Gastroesophageal sphincter (tissue), 4 donors: ENCODE measurements around the gene FAM219A. TPM values are rescaled to one million over a fixed set of nuclear protein-coding genes. Genes with fewer than 3 reads are reported as not detected.

Experiments
- ATAC-seq: fragments of 150-250 bp; one replicate; pipeline ENCODE4 v1.9.1; 2016; ENCODE audit warnings: mild to moderate bottlenecking, moderate library complexity
- H3K27ac ChIP-seq, 4 donors: fragments of 200-600 bp; sonication (generic) in 3 of 4; 1 replicate in 3 of 4; 2 replicates in 1 of 4; pipeline ENCODE4 v1.5.1; 2016 to 2019
- H3K27me3 ChIP-seq: fragments of 200-600 bp; sonication (generic); one replicate; pipeline ENCODE4 v1.5.1; 2019
- H3K36me3 ChIP-seq, 2 donors: fragments of 200-600 bp; sonication (generic); one replicate each; pipeline ENCODE4 v1.5.1; 2019; ENCODE audit warnings: control low read depth in 1 of 2
- H3K4me1 ChIP-seq, 3 donors: fragments of 200-600 bp; sonication (generic); 1 replicate in 2 of 3; 2 replicates in 1 of 3; pipeline ENCODE4 v1.5.1; 2016 to 2019; ENCODE audit warnings: control low read depth in 2 of 3
- H3K4me3 ChIP-seq, 2 donors: fragments of 200-600 bp; sonication (generic); one replicate each; pipeline ENCODE4 v1.5.1; 2019; ENCODE audit warnings: mild to moderate bottlenecking in 1 of 2, moderate library complexity in 1 of 2
- H3K9me3 ChIP-seq, 3 donors: fragments of 200-600 bp; sonication (generic); one replicate each; pipeline ENCODE4 v1.5.1; 2017 to 2019; ENCODE audit warnings: control low read depth in 2 of 3
- CTCF ChIP-seq, 4 experiments: fragments of 200-600 bp in 2 of 4; fragments of 450-650 bp in 2 of 4; sonication (generic) in 1 of 4; IDR thresholded peaks; one replicate each; pipeline ENCODE4 v1.5.1; 2017 to 2019; ENCODE audit warnings: antibody characterized with exemption in 4 of 4, mild to moderate bottlenecking in 2 of 4, moderate library complexity in 2 of 4
- EP300 ChIP-seq: sonication (generic); formaldehyde crosslinking; IDR thresholded peaks from one replicate; pipeline ENCODE4 v1.6.1; 2017; ENCODE audit warnings: antibody characterized with exemption, mild to moderate bottlenecking
- POLR2A ChIP-seq, 2 donors: fragments of 450-650 bp; IDR thresholded peaks; one replicate each; pipeline ENCODE4 v1.6.1; 2017; ENCODE audit warnings: antibody characterized with exemption in 2 of 2, mild to moderate bottlenecking in 2 of 2, moderate library complexity in 1 of 2
- POLR2AphosphoS5 ChIP-seq: sonication (generic); formaldehyde crosslinking; IDR thresholded peaks from one replicate; pipeline ENCODE4 v1.6.1; 2017; ENCODE audit warnings: antibody characterized with exemption
- WGBS, 2 donors: methylation state at CpG; one replicate each; pipeline ENCODE4 v1.1.5; 2018; ENCODE audit warnings: low coverage in 1 of 2; 5-methylcytosine and 5-hydroxymethylcytosine counted together
- total RNA-seq, 4 donors: library from RNA; depleted of rRNA; stranded (reverse); fragments of >200 nt; gene quantifications; one replicate each; pipeline ENCODE4 v1.1.0, GENCODE V29; 2016

The FAM219A gene
- total RNA-seq, 4 donors from 2014 or later, result 11.2 to 18.4 (median 13.4) TPM

GRCh38 chr9:34400686-34401602, 57.4 kb downstream of the FAM219A start:
- peaks cover 0 to 91% of the 10 kb centered on the region in 2 donors for H3K36me3 ChIP-seq
- TF ChIP-seq EP300 (no peak), POLR2AphosphoS5 (no peak), CTCF (IDR thresholded peaks at IDR 0.05) (no peak), POLR2A (IDR thresholded peaks at IDR 0.05) (no peak)
- 83 to 88% methylated on average over 3 to 9 of the region's 40 CpGs for WGBS, 2 donors

GRCh38 chr9:34400275-34400674, 58.1 kb downstream of the FAM219A start:
- no peak overlapping the region for H3K27ac ChIP-seq

More at GRCh38 chr9:34400686-34401602, 57.4 kb downstream of the FAM219A start:
- Histone ChIP-seq H3K4me3 (no peak overlapping the region), H3K4me1 (peaks cover 0 to 5% (median 0%) of the 10 kb centered on the region in 3 donors), H3K27ac (no peak overlapping the region), H3K9me3 (no peaks in the 10 kb centered on the region), H3K27me3 (no peaks in the 10 kb centered on the region)
- ATAC-seq, result no peak

GRCh38 chr9:34399729-34400128, 58.6 kb downstream of the FAM219A start:
- peaks cover 0 to 5% (median 0%) of the 10 kb centered on the region in 3 donors for H3K4me1 ChIP-seq
- peaks cover 0 to 79% of the 10 kb centered on the region in 2 donors for H3K36me3 ChIP-seq
- no peak overlapping the region for H3K27ac ChIP-seq
- WGBS, 2 donors, result 80 to 86% methylated on average over 1 to 2 of the region's 4 CpGs
- H3K4me3 ChIP-seq, result no peak overlapping the region
- ATAC-seq, result no peak
- H3K9me3 ChIP-seq, result no peaks in the 10 kb centered on the region
- no peaks in the 10 kb centered on the region for H3K27me3 ChIP-seq
- TF ChIP-seq POLR2AphosphoS5, result no peak

More at GRCh38 chr9:34400275-34400674, 58.1 kb downstream of the FAM219A start:
- H3K4me3 ChIP-seq, result no peak overlapping the region
- WGBS, 2 donors, result 55 to 70% methylated on average over 4 to 6 of the region's 12 CpGs
- TF ChIP-seq POLR2AphosphoS5, result no peak
- no peak for TF ChIP-seq POLR2A (IDR thresholded peaks at IDR 0.05)
- H3K9me3 ChIP-seq, result no peaks in the 10 kb centered on the region
- H3K4me1 ChIP-seq, result peaks cover 0 to 5% (median 0%) of the 10 kb centered on the region in 3 donors
- no peaks in the 10 kb centered on the region for H3K27me3 ChIP-seq
- no peak for ATAC-seq
- H3K36me3 ChIP-seq, result peaks cover 0 to 85% of the 10 kb centered on the region in 2 donors

GRCh38 chr9:34398875-34399274, 59.5 kb downstream of the FAM219A start:
- peaks cover 0 to 71% of the 10 kb centered on the region in 2 donors for H3K36me3 ChIP-seq

GRCh38 chr9:34396276-34397214, 61.8 kb downstream of the FAM219A start:
- Histone ChIP-seq H3K27me3 (no peaks in the 10 kb centered on the region), H3K4me3 (no peak overlapping the region), H3K4me1 (no peaks in the 10 kb centered on the region), H3K9me3 (no peaks in the 10 kb centered on the region), H3K36me3 (peaks cover 0 to 49% of the 10 kb centered on the region in 2 donors), H3K27ac (no peak overlapping the region)
- no peak for TF ChIP-seq EP300
- TF ChIP-seq POLR2A (IDR thresholded peaks at IDR 0.05), result no peak
- no peak for TF ChIP-seq CTCF (IDR thresholded peaks at IDR 0.05)
- no peak for TF ChIP-seq POLR2AphosphoS5
- ATAC-seq, result no peak
- WGBS, 2 donors, result 71 to 90% methylated on average over 5 to 7 of the region's 7 CpGs

More at GRCh38 chr9:34398875-34399274, 59.5 kb downstream of the FAM219A start:
- peaks cover 0 to 5% (median 0%) of the 10 kb centered on the region in 3 donors for H3K4me1 ChIP-seq
- ATAC-seq, result no peak
- no peaks in the 10 kb centered on the region for H3K27me3 ChIP-seq
- H3K9me3 ChIP-seq, result no peaks in the 10 kb centered on the region
- TF ChIP-seq POLR2AphosphoS5, result no peak
- no peak for TF ChIP-seq POLR2A (IDR thresholded peaks at IDR 0.05)
- no peak for TF ChIP-seq CTCF (IDR thresholded peaks at IDR 0.05)
- no peak for TF ChIP-seq EP300
- H3K27ac ChIP-seq, result no peak overlapping the region
- no peak overlapping the region for H3K4me3 ChIP-seq
- WGBS, 2 donors, result 100% methylated on average over 1 of the region's 1 CpG; no CpG with 5 or more reads in 1 of the 2 donors
